HepG2 (cell line): ENCODE measurements around the gene JOSD1. TPM values are rescaled to one million over a fixed set of nuclear protein-coding genes. Genes with fewer than 3 reads are reported as not detected.
A peak's percentile ranks its signal among the peaks of the same experiment; 100 is the strongest.

Experiments
- BCL6 ChIP-seq: IDR thresholded peaks from 2 replicates; pipeline ENCODE4 v1.6.1; 2016; ENCODE audit warnings: missing genetic modification reagents, missing compliant biosample characterization
- EEA1 ChIP-seq: sonication (generic); formaldehyde crosslinking; IDR thresholded peaks from 2 replicates; pipeline ENCODE4 v1.5.1; 2020; ENCODE audit warnings: mild to moderate bottlenecking, missing genetic modification reagents, borderline replicate concordance
- ETS1 ChIP-seq: sonication (generic); formaldehyde crosslinking; IDR thresholded peaks from 2 replicates; pipeline ENCODE4 v1.4.0; 2020; ENCODE audit warnings: missing genetic modification reagents
- HNRNPLL ChIP-seq: fragments of 200-400 bp; formaldehyde crosslinking; IDR thresholded peaks from 2 replicates; pipeline ENCODE4 v1.6.1; 2017; ENCODE audit warnings: mild to moderate bottlenecking, low read depth, low read length; ENCODE audit not compliant: poor library complexity, severe bottlenecking
- ISX ChIP-seq: sonication (generic); formaldehyde crosslinking; conservative IDR thresholded peaks from 2 replicates; pipeline ENCODE4 v1.5.0; 2020; ENCODE audit warnings: missing genetic modification reagents
- KDM3A ChIP-seq: IDR thresholded peaks from 2 replicates; pipeline ENCODE4 v1.6.1; 2018; ENCODE audit warnings: low read depth, missing compliant biosample characterization
- MAFF ChIP-seq: IDR thresholded peaks from 2 replicates; pipeline ENCODE4 v1.6.1; 2011; ENCODE audit warnings: low read depth, low read length, improper control_type of control experiment
- MXI1 ChIP-seq: IDR thresholded peaks from 3 replicates; pipeline ENCODE4 v1.6.1; 2012; ENCODE audit warnings: low read depth, low read length, inconsistent platforms, borderline replicate concordance
- NFYB ChIP-seq: sonication (generic); formaldehyde crosslinking; IDR thresholded peaks from 2 replicates; pipeline ENCODE4 v1.4.0; 2020; ENCODE audit warnings: missing genetic modification reagents
- NR3C1 ChIP-seq: sonication (generic); formaldehyde crosslinking; IDR thresholded peaks from 2 replicates; pipeline ENCODE4 v1.4.0; 2020; ENCODE audit warnings: missing genetic modification reagents
- PCBP2 ChIP-seq: fragments of 200-400 bp; formaldehyde crosslinking; optimal IDR thresholded peaks from 2 replicates; pipeline ENCODE3; 2018; ENCODE audit warnings: low read length, low read depth; ENCODE audit not compliant: poor library complexity, severe bottlenecking
- SOX13 ChIP-seq, 3 experiments: fragments of 450-650 bp in 1 of 3; sonication (generic) in 1 of 3; formaldehyde crosslinking in 1 of 3; IDR thresholded peaks in 2 of 3; conservative IDR thresholded peaks in 1 of 3; 2 replicates each; pipeline versions ENCODE4 v1.5.0 to v1.6.1; 2016 to 2020; ENCODE audit warnings: antibody characterized with exemption in 1 of 3, mild to moderate bottlenecking in 1 of 3, missing compliant biosample characterization in 1 of 3, missing genetic modification reagents in 1 of 3, moderate library complexity in 1 of 3
- STAG1 ChIP-seq: sonication (generic); formaldehyde crosslinking; IDR thresholded peaks from 2 replicates; pipeline ENCODE4 v1.4.0; 2020; ENCODE audit warnings: missing genetic modification reagents
- ZFAT ChIP-seq: sonication (generic); formaldehyde crosslinking; conservative IDR thresholded peaks from 2 replicates; pipeline ENCODE4 v1.8.1; 2023; ENCODE audit warnings: missing genetic modification reagents, inconsistent platforms
- ZNF263 ChIP-seq: sonication (generic); formaldehyde crosslinking; IDR thresholded peaks from 2 replicates; pipeline ENCODE4 v1.4.0; 2020; ENCODE audit warnings: missing genetic modification reagents
- ZNF337 ChIP-seq: sonication (generic); formaldehyde crosslinking; IDR thresholded peaks from 2 replicates; pipeline ENCODE4 v1.5.1; 2020; ENCODE audit warnings: missing genetic modification reagents, low read depth, mild to moderate bottlenecking, borderline replicate concordance
- ZNF530 ChIP-seq: sonication (generic); formaldehyde crosslinking; IDR thresholded peaks from 2 replicates; pipeline ENCODE4 v1.5.0; 2020; ENCODE audit warnings: low read depth, mild to moderate bottlenecking, missing genetic modification reagents
- ZNF549 ChIP-seq: sonication (generic); formaldehyde crosslinking; IDR thresholded peaks from 2 replicates; pipeline ENCODE4 v1.5.0; 2020; ENCODE audit warnings: missing genetic modification reagents
- ZNF605 ChIP-seq: sonication (generic); formaldehyde crosslinking; IDR thresholded peaks from 2 replicates; pipeline ENCODE4 v1.8.0; 2022; ENCODE audit warnings: mild to moderate bottlenecking, missing genetic modification reagents
- ZNF616 ChIP-seq: sonication (generic); formaldehyde crosslinking; IDR thresholded peaks from 2 replicates; pipeline ENCODE4 v1.5.0; 2020; ENCODE audit warnings: low read depth, mild to moderate bottlenecking, missing genetic modification reagents
- polyA plus RNA-seq, 8 experiments: library from polyadenylated mRNA; depleted of rRNA in 3 of 8; stranded (reverse) in 7 of 8; unstranded in 1 of 8; fragments of >200 nt; fragmentation: Illumina TruSeq in 4 of 8; extraction: Trizol in 4 of 8; gene quantifications; 2 replicates each; pipeline versions ENCODE4 v1.2.1 to v1.2.3, GENCODE V29; 2011 to 2016; ENCODE audit warnings: low read depth in 4 of 8, missing spikeins in 1 of 8, mixed read lengths in 1 of 8; ENCODE audit not compliant: insufficient read depth in 1 of 8
- total RNA-seq, 5 experiments: library from RNA; depleted of rRNA; stranded (reverse); fragments of >200 nt; fragmentation: Illumina TruSeq; extraction: Trizol; gene quantifications; 2 replicates each; pipeline ENCODE4 v1.2.3, GENCODE V29; 2016; ENCODE audit warnings: low read depth in 1 of 5
- TF ChIP-seq, protein P1 (sequence below): sonication (generic); formaldehyde crosslinking; IDR thresholded peaks from 2 replicates; pipeline ENCODE4 v1.4.0; 2020; ENCODE audit warnings: missing genetic modification reagents, borderline replicate concordance
- TF ChIP-seq, protein P2 (sequence below): IDR thresholded peaks from 2 replicates; pipeline ENCODE4 v1.6.1; 2016; ENCODE audit warnings: low read depth
- TF ChIP-seq, protein P3 (sequence below): sonication (generic); formaldehyde crosslinking; IDR thresholded peaks from 2 replicates; pipeline ENCODE4 v1.9.0; 2022; ENCODE audit warnings: low read depth, missing genetic modification reagents

JOSD1 gene
- total and polyA plus RNA-seq, 2 of the 13 experiments (the other 11 are each of a cell fraction or from before 2014, with no cell fraction given): 31.7 to 38.4 TPM

DNA sequence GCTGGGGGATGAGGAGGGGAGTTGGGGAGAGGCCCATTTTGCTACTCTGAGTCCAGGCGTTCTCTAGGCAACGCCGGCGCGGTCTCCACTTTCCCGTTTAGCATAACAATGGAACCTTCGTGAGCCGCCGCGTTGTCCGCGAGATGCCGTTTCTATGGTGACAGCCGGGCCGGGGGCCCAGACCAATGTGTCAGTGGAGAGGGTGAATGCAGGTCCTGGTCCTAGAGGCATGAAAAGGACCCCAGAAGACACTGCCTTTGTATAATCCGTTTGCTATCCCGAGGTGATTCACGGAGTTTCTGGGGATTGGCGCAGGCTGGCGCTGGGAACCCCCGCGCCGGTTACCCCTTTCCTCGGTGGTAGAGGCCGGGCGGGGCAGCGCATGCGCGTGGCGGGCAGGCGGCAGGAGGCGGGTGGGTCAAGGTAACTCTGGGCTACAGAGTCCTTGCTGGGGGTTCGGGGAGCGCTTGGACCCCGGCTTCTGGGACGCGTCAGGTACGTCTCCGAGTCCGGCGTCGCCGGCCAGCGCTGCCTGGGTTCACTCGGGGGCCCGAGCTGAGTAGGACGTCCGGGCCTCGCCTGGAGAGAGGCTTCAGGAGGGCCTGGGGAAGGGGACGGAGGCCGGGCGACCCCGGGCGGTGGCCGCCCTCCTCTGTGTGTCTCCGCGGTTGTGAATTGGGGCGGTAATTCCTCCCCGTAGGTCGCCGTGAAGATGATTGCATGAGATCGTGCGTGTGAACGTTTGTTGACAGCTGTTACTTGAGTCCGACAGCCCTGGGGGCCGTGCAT is 44.3 kb downstream of the JOSD1 start, which contains the start of the genes CBY1 and FAM227A (continued):
- TF ChIP-seq ETS1 (CRISPR knock-in tag): peak; percentile 52; the same call in 1 of the 2 replicates
- no peak for TF ChIP-seq ZNF549
- TF ChIP-seq ZNF605 (CRISPR knock-in tag): no peak; the same call in 1 of the 2 replicates
- TF ChIP-seq, protein P1, sequence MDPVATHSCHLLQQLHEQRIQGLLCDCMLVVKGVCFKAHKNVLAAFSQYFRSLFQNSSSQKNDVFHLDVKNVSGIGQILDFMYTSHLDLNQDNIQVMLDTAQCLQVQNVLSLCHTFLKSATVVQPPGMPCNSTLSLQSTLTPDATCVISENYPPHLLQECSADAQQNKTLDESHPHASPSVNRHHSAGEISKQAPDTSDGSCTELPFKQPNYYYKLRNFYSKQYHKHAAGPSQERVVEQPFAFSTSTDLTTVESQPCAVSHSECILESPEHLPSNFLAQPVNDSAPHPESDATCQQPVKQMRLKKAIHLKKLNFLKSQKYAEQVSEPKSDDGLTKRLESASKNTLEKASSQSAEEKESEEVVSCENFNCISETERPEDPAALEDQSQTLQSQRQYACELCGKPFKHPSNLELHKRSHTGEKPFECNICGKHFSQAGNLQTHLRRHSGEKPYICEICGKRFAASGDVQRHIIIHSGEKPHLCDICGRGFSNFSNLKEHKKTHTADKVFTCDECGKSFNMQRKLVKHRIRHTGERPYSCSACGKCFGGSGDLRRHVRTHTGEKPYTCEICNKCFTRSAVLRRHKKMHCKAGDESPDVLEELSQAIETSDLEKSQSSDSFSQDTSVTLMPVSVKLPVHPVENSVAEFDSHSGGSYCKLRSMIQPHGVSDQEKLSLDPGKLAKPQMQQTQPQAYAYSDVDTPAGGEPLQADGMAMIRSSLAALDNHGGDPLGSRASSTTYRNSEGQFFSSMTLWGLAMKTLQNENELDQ (CRISPR knock-in tag): no peak
- TF ChIP-seq HNRNPLL: peak; percentile 26
- 0 out of 2 replicates have a peak, but pooled peaks have one; percentile 30 for TF ChIP-seq SOX13 (IDR thresholded peaks at IDR 0.05)
- peak in 1 of 2 experiments; percentile 91; a peak in 2 of 4 replicates for TF ChIP-seq SOX13 (CRISPR knock-in tag; conservative IDR thresholded peaks at IDR 0.05 in 1 of 2, IDR thresholded peaks at IDR 0.05 in 1 of 2)
- no peak for TF ChIP-seq NFYB (CRISPR knock-in tag)
- 0 out of 2 replicates have a peak, but pooled peaks have one; percentile 17 for TF ChIP-seq ZNF263
- peak; percentile 67; the same call in 1 of the 2 replicates for TF ChIP-seq ZNF337 (CRISPR knock-in tag)
- TF ChIP-seq KDM3A (CRISPR knock-in tag): no peak
- TF ChIP-seq ISX (CRISPR knock-in tag): no peak
- TF ChIP-seq BCL6 (CRISPR knock-in tag): no peak
- TF ChIP-seq, protein P2, sequence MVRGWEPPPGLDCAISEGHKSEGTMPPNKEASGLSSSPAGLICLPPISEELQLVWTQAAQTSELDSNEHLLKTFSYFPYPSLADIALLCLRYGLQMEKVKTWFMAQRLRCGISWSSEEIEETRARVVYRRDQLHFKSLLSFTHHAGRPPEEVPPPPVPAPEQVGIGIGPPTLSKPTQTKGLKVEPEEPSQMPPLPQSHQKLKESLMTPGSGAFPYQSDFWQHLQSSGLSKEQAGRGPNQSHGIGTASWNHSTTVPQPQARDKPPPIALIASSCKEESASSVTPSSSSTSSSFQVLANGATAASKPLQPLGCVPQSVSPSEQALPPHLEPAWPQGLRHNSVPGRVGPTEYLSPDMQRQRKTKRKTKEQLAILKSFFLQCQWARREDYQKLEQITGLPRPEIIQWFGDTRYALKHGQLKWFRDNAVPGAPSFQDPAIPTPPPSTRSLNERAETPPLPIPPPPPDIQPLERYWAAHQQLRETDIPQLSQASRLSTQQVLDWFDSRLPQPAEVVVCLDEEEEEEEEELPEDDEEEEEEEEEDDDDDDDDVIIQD (CRISPR knock-in tag): no peak
- TF ChIP-seq ZNF530: no peak
- TF ChIP-seq ZNF616 (CRISPR knock-in tag): 0 out of 2 replicates have a peak, but pooled peaks have one; percentile 30
- TF ChIP-seq NR3C1 (CRISPR knock-in tag): no peak
- TF ChIP-seq EEA1 (CRISPR knock-in tag): no peak
- no peak for TF ChIP-seq PCBP2
- peak; percentile 82; the same call in 1 of the 3 replicates for TF ChIP-seq MXI1
- peak; percentile 2; the same call in 1 of the 2 replicates for TF ChIP-seq STAG1 (CRISPR knock-in tag)
- no peak for TF ChIP-seq MAFF
- TF ChIP-seq, protein P3, sequence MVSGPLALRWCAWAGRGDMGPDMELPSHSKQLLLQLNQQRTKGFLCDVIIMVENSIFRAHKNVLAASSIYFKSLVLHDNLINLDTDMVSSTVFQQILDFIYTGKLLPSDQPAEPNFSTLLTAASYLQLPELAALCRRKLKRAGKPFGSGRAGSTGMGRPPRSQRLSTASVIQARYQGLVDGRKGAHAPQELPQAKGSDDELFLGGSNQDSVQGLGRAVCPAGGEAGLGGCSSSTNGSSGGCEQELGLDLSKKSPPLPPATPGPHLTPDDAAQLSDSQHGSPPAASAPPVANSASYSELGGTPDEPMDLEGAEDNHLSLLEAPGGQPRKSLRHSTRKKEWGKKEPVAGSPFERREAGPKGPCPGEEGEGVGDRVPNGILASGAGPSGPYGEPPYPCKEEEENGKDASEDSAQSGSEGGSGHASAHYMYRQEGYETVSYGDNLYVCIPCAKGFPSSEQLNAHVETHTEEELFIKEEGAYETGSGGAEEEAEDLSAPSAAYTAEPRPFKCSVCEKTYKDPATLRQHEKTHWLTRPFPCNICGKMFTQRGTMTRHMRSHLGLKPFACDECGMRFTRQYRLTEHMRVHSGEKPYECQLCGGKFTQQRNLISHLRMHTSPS (CRISPR knock-in tag): no peak
- TF ChIP-seq ZFAT: no peak
